ENCODE results near the gene CACNA1H.

DNA sequence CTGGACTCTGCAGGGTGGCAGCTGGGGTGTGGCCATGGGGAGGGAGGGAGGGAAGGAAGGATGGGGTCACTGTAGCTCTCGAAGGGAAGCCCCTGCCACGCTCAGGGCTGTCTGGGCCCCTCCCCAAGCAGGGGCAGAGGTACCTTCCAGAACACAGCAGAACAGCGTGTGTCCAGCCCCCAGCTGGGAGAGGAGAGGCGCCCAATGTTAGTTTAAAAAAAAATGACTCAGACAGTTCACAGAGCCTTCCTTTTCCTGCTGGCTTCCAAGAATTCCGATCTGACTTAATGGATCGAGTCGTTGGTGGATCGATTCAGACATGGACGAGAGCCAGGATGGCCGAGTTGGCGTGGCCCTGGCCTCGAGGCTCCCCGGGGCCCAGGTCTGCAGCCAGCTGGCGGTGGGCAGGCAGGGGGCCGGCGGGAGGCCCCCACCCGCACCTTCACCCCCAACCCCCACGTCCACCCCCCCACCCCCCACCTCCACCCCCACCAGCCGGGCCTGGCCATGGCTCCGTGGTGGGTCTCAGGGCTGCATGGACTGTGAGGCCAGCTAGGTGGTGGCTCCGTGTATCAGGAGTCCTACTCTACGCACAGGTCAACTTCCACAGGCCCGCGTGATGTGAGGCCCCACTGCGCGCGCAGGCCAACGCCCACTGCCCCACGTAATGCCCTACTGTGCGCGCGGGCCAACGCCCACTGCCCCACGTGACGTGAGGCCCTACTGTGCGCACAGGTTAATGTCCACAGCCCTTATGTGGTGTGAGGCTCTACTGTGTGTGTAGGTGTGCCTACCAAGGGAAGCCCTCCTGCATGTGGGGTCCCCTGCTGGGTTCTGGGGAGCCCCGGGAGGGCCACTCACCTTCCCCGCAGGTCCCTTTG, 21.8 kb downstream of the CACNA1H start:
- TF ChIP-seq EZH2phosphoT487 (IDR thresholded peaks at IDR 0.05; ENCODE audit: insufficient read depth, low read depth), result no peak
- TF ChIP-seq EZH2 (IDR thresholded peaks at IDR 0.05; ENCODE audit: insufficient read depth, poor library complexity, severe bottlenecking), result no peak

Data from GM23248 (cell line).